Renal cortex interstitium (tissue), 11 donors: ENCODE measurements around the gene CAGE1. TPM values are rescaled to one million over a fixed set of nuclear protein-coding genes. Genes with fewer than 3 reads are reported as not detected.
"Not testable (repeated sequence)": the region's sequence is repeated elsewhere in the genome, so short reads cannot be mapped to it uniquely, and the experiment has no call there.

Experiments used
- DNase-seq, 11 donors: peaks; one replicate each; pipeline ENCODE4 v3.0.0-alpha.2; 2013; ENCODE audit warnings: low read depth in 9 of 11, low spot score in 4 of 11; ENCODE audit errors: extremely low read depth in 1 of 11
- polyA plus RNA-seq, 3 donors: library from polyadenylated mRNA; unstranded; fragments of 120-200 nt; gene quantifications; one replicate each; pipeline ENCODE4 v1.2.1, GENCODE V29; 2013; ENCODE audit not compliant: insufficient read length in 3 of 3

CAGE1 gene
- polyA plus RNA-seq, 3 donors = 0.08 TPM; not detected in 2

GRCh38 chr6:7344773-7345450 lies 44.6 kb downstream of the CAGE1 start:
- not testable (repeated sequence) for DNase-seq

GRCh38 chr6:7343546-7344475 lies 45.7 kb downstream of the CAGE1 start:
- no peak for DNase-seq

GRCh38 chr6:7341989-7342742 lies 47.4 kb downstream of the CAGE1 start:
- DNase-seq = no peak

- DNase-seq = no peak
Measured at GRCh38 chr6:7341271-7341670, 48.3 kb downstream of the CAGE1 start.

GRCh38 chr6:7339007-7339732 lies 50.4 kb downstream of the CAGE1 start:
- not testable (repeated sequence) for DNase-seq

- DNase-seq = no peak
Measured at GRCh38 chr6:7338031-7338430, 51.5 kb downstream of the CAGE1 start.

- no peak for DNase-seq
Measured at GRCh38 chr6:7335519-7335918, 54.0 kb downstream of the CAGE1 start.

GRCh38 chr6:7334685-7335084 lies 54.9 kb downstream of the CAGE1 start:
- DNase-seq = no peak

GRCh38 chr6:7332090-7332745 lies 57.3 kb downstream of the CAGE1 start:
- DNase-seq = no peak

GRCh38 chr6:7331452-7331851 lies 58.1 kb downstream of the CAGE1 start:
- DNase-seq = no peak

GRCh38 chr6:7328243-7328642 lies 61.3 kb downstream of the CAGE1 start:
- no peak for DNase-seq

GRCh38 chr6:7325750-7326149 lies 63.8 kb downstream of the CAGE1 start:
- no peak for DNase-seq

GRCh38 chr6:7324520-7324919 lies 65.0 kb downstream of the CAGE1 start:
- DNase-seq = no peak

- DNase-seq = no peak
Measured at GRCh38 chr6:7323074-7323473, 66.5 kb downstream of the CAGE1 start.

- DNase-seq = not testable (repeated sequence)
Measured at GRCh38 chr6:7321866-7322265, 67.7 kb downstream of the CAGE1 start.

- DNase-seq = not testable (repeated sequence)
Measured at GRCh38 chr6:7319406-7319805, 70.1 kb downstream of the CAGE1 start.

GRCh38 chr6:7317538-7317937 lies 72.0 kb downstream of the CAGE1 start:
- DNase-seq = no peak
